BJ (cell line): Measurements from ENCODE around the gene KRAS. TPM values are rescaled to one million over a fixed set of nuclear protein-coding genes. Genes with fewer than 3 reads are reported as not detected.

Experiments used
- CTCF ChIA-PET: fragments of 350-600 bp; formaldehyde crosslinking; extraction: SDS; loops from one replicate; lab custom pipeline; 2021; ENCODE audit warnings: antibody characterized with exemption, inconsistent platforms; lab: Yijun Ruan, JAX
- POLR2A ChIA-PET: fragments of 300-600 bp; sonication (Branson Sonifier 250); formaldehyde crosslinking; extraction: SDS; loops from one replicate; lab custom pipeline; 2021; ENCODE audit warnings: antibody characterized with exemption; lab: Charles Lee
- DNase-seq: peaks from one replicate; pipeline ENCODE4 v3.0.0-alpha.2; 2011; ENCODE audit warnings: low read depth
- H3K27me3 ChIP-seq: 2 replicates; pipeline ENCODE4 v1.6.0; 2011; ENCODE audit warnings: low read length; ENCODE audit not compliant: control insufficient read depth, insufficient read depth
- H3K36me3 ChIP-seq: 2 replicates; pipeline ENCODE4 v1.5.1; 2011; ENCODE audit warnings: low read length; ENCODE audit not compliant: control insufficient read depth, insufficient read depth
- H3K4me3 ChIP-seq: 2 replicates; pipeline ENCODE4 v1.5.1; 2011; ENCODE audit warnings: low read depth, mild to moderate bottlenecking, control low read depth, low read length
- CTCF ChIP-seq: IDR thresholded peaks from 2 replicates; pipeline ENCODE4 v1.5.1; 2011; ENCODE audit warnings: low read depth, mild to moderate bottlenecking, control low read depth, inconsistent platforms, low read length, moderate library complexity; ENCODE audit not compliant: insufficient read depth
- polyA plus RNA-seq: library from polyadenylated mRNA; depleted of rRNA; stranded (reverse); fragments of >200 nt; gene quantifications from 2 replicates; pipeline ENCODE4 v1.2.3, GENCODE V29; 2011; rRNA removed

The KRAS gene
- polyA plus RNA-seq, 1 experiment = 8.5 TPM

GRCh38 chr12:25184132-25184531, 66.6 kb downstream of the KRAS start:
- ChIA-PET CTCF (no interaction called here), POLR2A (no interaction called here)
- H3K4me3 ChIP-seq = no peak overlapping the region
- no peaks in the 10 kb centered on the region for H3K36me3 ChIP-seq
- H3K27me3 ChIP-seq = no peaks in the 10 kb centered on the region
- no peak for DNase-seq
- TF ChIP-seq CTCF = no peak

- ChIA-PET CTCF (no interaction called here), POLR2A (no interaction called here)
- no peak for TF ChIP-seq CTCF
- Histone ChIP-seq H3K27me3 (no peaks in the 10 kb centered on the region), H3K4me3 (no peak overlapping the region), H3K36me3 (no peaks in the 10 kb centered on the region)
- DNase-seq = no peak
These were observed 68.0 kb downstream of the KRAS start for GRCh38 chr12:25182765-25183164.

DNA sequence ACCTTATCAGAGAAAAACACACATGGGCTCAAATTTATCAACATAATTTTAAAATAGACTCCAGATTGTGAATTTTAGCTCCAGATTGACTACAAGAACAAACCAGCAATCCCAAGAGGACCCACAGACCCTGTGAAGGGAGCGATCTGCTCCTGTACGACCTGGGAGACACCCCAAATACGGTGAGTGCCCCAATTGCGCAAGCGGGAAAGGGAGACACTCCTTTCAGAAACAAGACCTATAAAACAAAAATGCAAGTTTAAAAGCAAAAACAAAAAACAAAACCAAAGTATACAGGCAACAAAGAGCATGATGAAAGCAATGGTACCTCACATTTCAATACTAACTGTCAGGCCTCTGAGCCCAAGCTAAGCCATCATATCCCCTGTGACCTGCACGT, 87.9 kb downstream of the KRAS start:
- DNase-seq = no peak
- ChIA-PET CTCF (interaction anchor here (1.3 to 1.7 kb wide), 2 partner anchors 9 to 172 kb away, joined by 3 to 4 read pairs; no protein-coding TSS in a partner anchor), POLR2A (no interaction called here)
- Histone ChIP-seq H3K36me3 (no peaks in the 10 kb centered on the region), H3K4me3 (no peak overlapping the region), H3K27me3 (0 out of 2 replicates have a peak, but pooled peaks cover 2% of the 10 kb centered on the region)
- TF ChIP-seq CTCF = no peak

- Histone ChIP-seq H3K4me3 (no peak overlapping the region), H3K27me3 (no peaks in the 10 kb centered on the region), H3K36me3 (no peaks in the 10 kb centered on the region)
- no peak for TF ChIP-seq CTCF
- DNase-seq = no peak
- POLR2A ChIA-PET = no interaction called here
- CTCF ChIA-PET = interaction anchor here (0.6 to 3.7 kb wide), 3 partner anchors 14 to 396 kb away, joined by 3 to 20 read pairs (median 3); no protein-coding TSS in a partner anchor
These were observed 94.7 kb downstream of the KRAS start for GRCh38 chr12:25156061-25156460.

GRCh38 chr12:25155022-25155576, 95.6 kb downstream of the KRAS start:
- Histone ChIP-seq H3K36me3 (no peaks in the 10 kb centered on the region), H3K4me3 (no peak overlapping the region), H3K27me3 (no peaks in the 10 kb centered on the region)
- DNase-seq = peak; percentile 11
- CTCF ChIA-PET = interaction anchor here (0.6 to 3.7 kb wide), 11 partner anchors 10 to 967 kb away, joined by 3 to 20 read pairs (median 4); no protein-coding TSS in a partner anchor
- POLR2A ChIA-PET = no interaction called here
- TF ChIP-seq CTCF = peak; percentile 67

Other genes with a start within 250 kb of the KRAS start
- gene DNAI7, start 55.8 kb downstream of the KRAS start, polyA plus RNA-seq = 0.11 and 0.21 TPM in 2 replicates
- gene ETFRF1, start 55.7 kb downstream of the KRAS start, polyA plus RNA-seq = 6.0 and 13.6 TPM in 2 replicates